Measurements from ENCODE around the gene TUBGCP2. TPM values are rescaled to one million over a fixed set of nuclear protein-coding genes. Genes with fewer than 3 reads are reported as not detected.

The TUBGCP2 gene
- total RNA-seq, 1 donor from 2014 or later: 42.4 TPM

- DNase-seq: no peak
These were observed 29.1 kb downstream of the TUBGCP2 start for GRCh38 chr10:133279326-133280226.

DNA sequence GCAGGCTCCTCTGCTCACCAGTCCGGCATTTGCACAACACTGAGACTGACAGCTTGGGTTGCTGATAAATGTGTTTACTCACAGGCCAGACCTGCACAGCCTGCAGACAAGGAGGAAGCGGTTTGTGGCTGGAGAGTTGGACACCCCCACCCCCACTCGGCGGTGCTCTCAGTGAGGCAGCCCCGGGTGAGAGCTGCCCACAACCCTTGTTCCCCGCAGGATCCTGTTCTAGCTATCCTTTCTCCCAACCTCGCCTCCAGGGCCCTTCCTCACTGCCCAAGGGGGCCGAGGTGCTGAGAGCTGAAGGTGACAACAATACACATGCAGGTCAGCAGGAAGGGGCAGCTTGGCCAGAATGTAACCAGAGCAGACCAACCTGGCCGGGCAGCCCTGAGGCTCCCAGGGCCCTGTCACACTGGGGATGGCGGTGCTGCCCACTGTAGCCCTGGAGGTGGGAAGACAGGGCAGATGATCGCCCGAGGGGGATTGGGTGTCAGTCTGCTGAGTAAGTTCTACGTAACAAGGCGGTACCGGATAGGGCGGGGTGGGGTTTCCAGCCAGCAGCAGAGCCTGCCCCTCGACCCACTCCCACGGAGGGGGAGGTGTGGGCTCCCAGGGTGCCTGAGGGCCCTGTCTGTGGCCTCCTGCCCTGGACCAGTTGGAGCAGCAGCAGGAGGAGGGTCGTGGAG lies 30.0 kb downstream of the TUBGCP2 start:
- no peak for DNase-seq

GRCh38 chr10:133277993-133278576 lies 30.6 kb downstream of the TUBGCP2 start:
- no peak for DNase-seq

DNA sequence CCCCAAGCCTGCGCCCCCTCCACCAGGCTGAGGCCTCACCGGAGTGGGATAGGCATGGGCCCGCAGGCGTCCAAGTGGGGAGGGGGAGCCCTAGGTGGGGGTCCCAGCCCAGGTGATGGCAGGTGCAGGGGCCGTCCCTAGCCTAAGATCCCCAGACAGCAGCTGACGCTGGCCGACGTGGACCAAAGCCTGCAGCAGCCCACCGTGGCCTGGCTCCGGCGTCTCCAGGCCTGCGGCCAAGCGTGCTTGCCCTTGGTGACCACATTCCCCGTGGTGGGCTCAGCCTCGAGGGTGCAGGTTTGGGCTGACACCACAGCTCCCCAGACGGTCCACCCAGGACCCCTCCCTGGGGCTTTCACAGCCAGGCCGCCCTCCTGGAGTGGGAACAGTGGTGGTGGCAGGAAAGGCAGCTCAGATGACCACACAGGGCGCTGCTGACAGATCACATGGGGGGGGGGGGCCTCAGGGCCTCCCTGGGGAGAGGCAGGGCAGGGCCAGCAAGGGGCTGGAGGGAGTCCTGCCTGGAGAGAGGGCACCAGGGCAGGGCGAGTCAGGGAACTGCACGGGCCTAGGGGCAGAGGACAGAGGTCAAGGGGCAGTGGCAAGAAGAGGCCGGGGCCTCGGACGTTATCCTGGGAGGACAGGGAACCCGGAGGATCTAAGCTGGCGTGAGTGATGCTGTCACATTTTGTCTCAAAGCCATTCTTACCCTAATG lies 31.2 kb downstream of the TUBGCP2 start:
- no peak for DNase-seq

- DNase-seq: no peak
These were observed 32.1 kb downstream of the TUBGCP2 start, which contains the start of gene ADAM8 for GRCh38 chr10:133276435-133277201. Gene ADAM8 (minus strand): TSS chr10:133276868. CDS start chr10:133276817, 51 bp downstream.

- no peak for DNase-seq
These were observed 32.6 kb downstream of the TUBGCP2 start for GRCh38 chr10:133276100-133276434.

GRCh38 chr10:133275684-133276092 lies 33.0 kb downstream of the TUBGCP2 start:
- no peak for DNase-seq

DNA sequence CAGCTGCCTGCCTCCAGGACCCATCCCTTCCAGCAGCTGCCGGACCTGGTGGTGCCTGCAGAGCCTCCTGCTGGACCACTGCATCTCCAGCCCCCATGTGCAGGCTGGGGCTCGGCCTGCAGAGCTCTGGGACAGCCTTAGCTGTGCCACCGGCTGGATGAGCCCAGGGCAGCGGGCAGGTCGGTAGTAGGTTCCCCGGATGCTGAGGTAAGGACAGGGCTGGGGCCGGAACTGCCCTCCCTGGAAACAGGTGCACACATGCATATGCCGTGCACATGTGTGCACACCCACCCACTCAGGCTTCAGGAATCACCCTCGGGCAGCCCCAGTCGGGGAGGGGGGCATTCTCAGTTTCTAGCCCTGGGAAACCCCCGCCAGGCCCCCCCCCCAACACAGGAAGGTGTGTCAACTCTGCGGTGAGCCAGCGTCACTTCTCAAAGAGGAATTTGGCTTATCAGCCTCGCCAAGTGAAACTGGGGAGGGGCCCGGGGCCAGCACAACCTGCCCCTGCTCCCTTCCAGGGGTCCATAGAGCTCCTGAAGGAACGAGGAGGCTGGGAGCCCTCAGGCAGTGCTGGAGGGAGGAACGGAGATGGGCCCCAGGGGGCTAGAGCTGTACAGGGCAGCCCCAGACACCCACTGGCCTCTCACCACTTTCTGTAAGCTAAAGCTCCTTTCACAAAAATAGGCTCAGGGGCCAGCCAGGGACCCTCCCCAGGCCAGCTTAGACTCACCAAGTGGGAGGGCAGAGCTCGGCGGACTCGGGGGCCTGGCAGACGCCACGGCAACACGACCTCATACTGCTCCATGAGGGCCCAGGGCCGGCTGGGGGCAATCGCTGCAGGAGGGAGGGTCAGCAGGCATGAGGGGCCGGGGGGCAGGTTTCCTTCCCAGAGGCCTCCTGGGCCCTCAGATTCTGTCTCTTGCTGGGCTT lies 33.7 kb downstream of the TUBGCP2 start:
- no peak for DNase-seq

GRCh38 chr10:133273534-133274143 lies 35.0 kb downstream of the TUBGCP2 start:
- no peak for DNase-seq

- no peak for DNase-seq
These were observed 35.7 kb downstream of the TUBGCP2 start for GRCh38 chr10:133272964-133273420.

GRCh38 chr10:133272301-133272963 lies 36.2 kb downstream of the TUBGCP2 start:
- DNase-seq: no peak

DNA sequence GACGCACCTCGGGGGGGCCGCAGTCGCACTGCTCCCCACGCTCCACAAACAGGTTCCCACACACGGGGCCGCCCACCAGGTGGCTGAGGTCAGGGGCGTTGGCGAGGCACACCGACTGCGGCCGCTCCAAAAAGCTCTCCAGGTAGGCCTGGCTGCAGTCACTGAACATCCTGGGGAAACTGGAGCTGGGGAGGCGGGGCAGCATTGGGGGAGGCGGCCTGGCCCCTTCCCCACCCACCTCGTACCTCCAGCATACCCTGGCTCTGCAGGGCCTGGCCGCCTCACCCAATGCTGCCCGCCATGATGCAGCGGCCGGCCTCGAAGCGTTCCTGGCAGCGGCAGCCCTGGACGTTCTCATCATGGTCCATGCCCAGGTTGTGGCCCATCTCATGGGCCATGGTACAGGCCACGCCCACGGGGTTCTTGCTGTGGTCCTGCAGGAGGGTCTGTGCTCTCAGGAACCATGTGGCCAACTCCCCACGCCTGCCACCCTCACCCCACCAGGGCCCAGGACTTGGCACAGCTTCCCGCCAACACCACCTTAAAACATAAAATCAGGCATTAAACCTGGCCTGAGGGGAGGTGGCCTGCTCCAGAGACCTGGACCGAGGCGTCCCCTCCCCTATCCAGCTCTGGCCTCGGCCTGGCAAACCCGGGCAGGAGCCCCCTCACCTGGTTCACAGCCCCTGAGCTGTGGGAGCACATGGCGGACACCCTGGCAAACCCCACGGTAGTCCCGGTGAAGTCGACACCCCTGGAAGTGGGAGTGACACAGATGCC lies 37.0 kb downstream of the TUBGCP2 start:
- no peak for DNase-seq

- no peak for DNase-seq
These were observed 37.8 kb downstream of the TUBGCP2 start for GRCh38 chr10:133270773-133271297.

DNA sequence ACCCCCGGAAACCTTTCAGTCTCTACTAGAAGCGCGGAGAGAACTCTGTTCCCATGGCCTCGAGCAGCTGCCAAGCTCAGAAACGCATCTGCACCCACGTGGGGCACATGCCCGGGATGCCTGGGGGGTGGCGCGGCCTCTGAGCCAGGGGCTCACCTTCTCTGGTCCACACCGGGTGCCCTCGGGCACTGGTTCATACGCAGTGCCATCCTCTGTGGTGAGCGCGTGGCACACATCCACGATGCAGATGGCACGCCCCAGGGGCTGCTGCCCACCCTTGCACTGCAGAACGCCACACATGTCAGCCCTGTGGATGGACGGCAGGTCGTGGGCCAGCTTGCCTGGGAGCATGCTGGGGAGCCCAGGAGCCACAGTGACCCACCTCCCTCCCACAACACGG lies 38.5 kb downstream of the TUBGCP2 start:
- DNase-seq: no peak

- no peak for DNase-seq
These were observed 39.3 kb downstream of the TUBGCP2 start for GRCh38 chr10:133269367-133269766.

GRCh38 chr10:133268532-133268931 lies 40.1 kb downstream of the TUBGCP2 start:
- DNase-seq: no peak

DNA sequence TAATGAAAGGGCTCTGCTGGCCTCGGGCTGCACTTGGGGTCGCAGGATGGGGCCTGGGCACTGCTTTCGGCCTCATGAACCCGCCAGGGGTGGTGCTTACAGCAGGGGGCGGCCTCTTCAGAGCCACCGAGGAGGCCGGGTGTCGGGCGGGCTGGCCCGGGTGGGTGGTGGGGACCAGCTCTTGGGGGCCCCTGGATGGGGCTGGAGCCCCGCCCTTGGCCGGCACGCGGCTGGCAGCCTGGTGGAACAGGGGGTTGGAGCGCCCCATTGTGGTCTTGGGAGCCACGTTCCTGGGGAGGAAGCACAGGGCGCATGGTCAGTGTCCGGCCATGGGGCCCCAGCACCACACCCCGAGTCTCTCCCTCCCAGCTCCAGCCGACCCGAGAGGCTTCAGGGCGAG lies 40.8 kb downstream of the TUBGCP2 start:
- no peak for DNase-seq

- DNase-seq: no peak
These were observed 41.4 kb downstream of the TUBGCP2 start for GRCh38 chr10:133267293-133267692.

Data from occipital lobe (tissue), 2 donors.